ENCODE data around the gene SPINDOC. TPM values are rescaled to one million over a fixed set of nuclear protein-coding genes. Genes with fewer than 3 reads are reported as not detected.
A peak's percentile ranks its signal among the peaks of the same experiment; 100 is the strongest.

Gene SPINDOC
- total RNA-seq, 2 experiments from 2014 or later, result 4.0 to 4.8 TPM

GRCh38 chr11:63833048-63833447 is 19.8 kb downstream of the SPINDOC start:
- peaks cover 17% of the 10 kb centered on the region for H3K4me1 ChIP-seq (ENCODE audit: insufficient read depth, low read length)
- no peaks in the 10 kb centered on the region for H3K9me3 ChIP-seq (ENCODE audit: control insufficient read depth in 1 of 2, insufficient read depth in 1 of 2, low read length in 2 of 2)
- Mint-ChIP-seq H3K4me1 (ENCODE audit: low read depth) (peaks cover 13% of the 10 kb centered on the region), H3K4me3 (no peak overlapping the region), H3K36me3 (ENCODE audit: low read depth) (no peaks in the 10 kb centered on the region), H3K27me3 (no peaks in the 10 kb centered on the region), H3K9me3 (no peaks in the 10 kb centered on the region), H3K27ac (no peak overlapping the region)
- no peaks in the 10 kb centered on the region for H3K27me3 ChIP-seq (ENCODE audit: control insufficient read depth in 1 of 2, insufficient read depth in 2 of 2, low read length in 2 of 2)
- DNase-seq, result no peak
- ChIA-PET CTCF (no interaction called here), POLR2A (interaction anchor here (0.9 kb wide), 1 partner anchor 88 kb away, joined by 4 read pairs; no protein-coding TSS in a partner anchor)
- TF ChIP-seq, protein P1, sequence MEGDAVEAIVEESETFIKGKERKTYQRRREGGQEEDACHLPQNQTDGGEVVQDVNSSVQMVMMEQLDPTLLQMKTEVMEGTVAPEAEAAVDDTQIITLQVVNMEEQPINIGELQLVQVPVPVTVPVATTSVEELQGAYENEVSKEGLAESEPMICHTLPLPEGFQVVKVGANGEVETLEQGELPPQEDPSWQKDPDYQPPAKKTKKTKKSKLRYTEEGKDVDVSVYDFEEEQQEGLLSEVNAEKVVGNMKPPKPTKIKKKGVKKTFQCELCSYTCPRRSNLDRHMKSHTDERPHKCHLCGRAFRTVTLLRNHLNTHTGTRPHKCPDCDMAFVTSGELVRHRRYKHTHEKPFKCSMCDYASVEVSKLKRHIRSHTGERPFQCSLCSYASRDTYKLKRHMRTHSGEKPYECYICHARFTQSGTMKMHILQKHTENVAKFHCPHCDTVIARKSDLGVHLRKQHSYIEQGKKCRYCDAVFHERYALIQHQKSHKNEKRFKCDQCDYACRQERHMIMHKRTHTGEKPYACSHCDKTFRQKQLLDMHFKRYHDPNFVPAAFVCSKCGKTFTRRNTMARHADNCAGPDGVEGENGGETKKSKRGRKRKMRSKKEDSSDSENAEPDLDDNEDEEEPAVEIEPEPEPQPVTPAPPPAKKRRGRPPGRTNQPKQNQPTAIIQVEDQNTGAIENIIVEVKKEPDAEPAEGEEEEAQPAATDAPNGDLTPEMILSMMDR (IDR thresholded peaks at IDR 0.05), result no peak
- peaks cover 2% of the 10 kb centered on the region for H3K36me3 ChIP-seq (ENCODE audit: insufficient read depth, low read length)
- H3K4me3 ChIP-seq (ENCODE audit: low read length), result no peak overlapping the region
- H3K27ac ChIP-seq (ENCODE audit: low read depth in 1 of 2, low read length in 2 of 2), result no peak overlapping the region
- intact Hi-C loops (cut with DNase I, micrococcal nuclease), result loop anchor here in 1 of 2 experiments (10.0 kb wide), 1 partner anchor 142 kb away; the partner anchor contains the start of gene COX8A
- ATAC-seq (ENCODE audit: poor library complexity), result no peak

- ATAC-seq (ENCODE audit: poor library complexity) (no peak), DNase-seq (no peak)
- no peak overlapping the region for H3K27ac Mint-ChIP-seq
- no peaks in the 10 kb centered on the region for H3K9me3 Mint-ChIP-seq
- H3K27me3 ChIP-seq (ENCODE audit: control insufficient read depth in 1 of 2, insufficient read depth in 2 of 2, low read length in 2 of 2), result no peaks in the 10 kb centered on the region
- peaks cover 22% of the 10 kb centered on the region for H3K4me1 Mint-ChIP-seq (ENCODE audit: low read depth)
- no peak overlapping the region for H3K27ac ChIP-seq (ENCODE audit: low read depth in 1 of 2, low read length in 2 of 2)
- H3K4me3 Mint-ChIP-seq, result no peak overlapping the region
- TF ChIP-seq, protein P1 (IDR thresholded peaks at IDR 0.05), result no peak
- no peaks in the 10 kb centered on the region for H3K27me3 Mint-ChIP-seq
- no peak overlapping the region for H3K4me3 ChIP-seq (ENCODE audit: low read length)
- CTCF ChIA-PET, result interaction anchor here (1.7 to 5.5 kb wide), 2 partner anchors 72 to 111 kb away, joined by 3 to 43 read pairs; no protein-coding TSS in a partner anchor
- POLR2A ChIA-PET, result no interaction called here
- intact Hi-C loops (cut with DNase I, micrococcal nuclease), result loop anchor here (5.0 to 10.0 kb wide), 3 partner anchors 140 to 468 kb away; partner anchors contain the start of genes CATSPERZ (in 1 of the 2), COX8A (in 1 of the 2) and OTUB1 (in 1 of the 2)
- no peaks in the 10 kb centered on the region for H3K36me3 ChIP-seq (ENCODE audit: insufficient read depth, low read length)
- peaks cover 6% of the 10 kb centered on the region for H3K36me3 Mint-ChIP-seq (ENCODE audit: low read depth)
- H3K9me3 ChIP-seq (ENCODE audit: control insufficient read depth in 1 of 2, insufficient read depth in 1 of 2, low read length in 2 of 2), result no peaks in the 10 kb centered on the region
- peaks cover 22% of the 10 kb centered on the region for H3K4me1 ChIP-seq (ENCODE audit: insufficient read depth, low read length)
These were observed 21.4 kb downstream of the SPINDOC start for GRCh38 chr11:63834535-63835157.

DNA sequence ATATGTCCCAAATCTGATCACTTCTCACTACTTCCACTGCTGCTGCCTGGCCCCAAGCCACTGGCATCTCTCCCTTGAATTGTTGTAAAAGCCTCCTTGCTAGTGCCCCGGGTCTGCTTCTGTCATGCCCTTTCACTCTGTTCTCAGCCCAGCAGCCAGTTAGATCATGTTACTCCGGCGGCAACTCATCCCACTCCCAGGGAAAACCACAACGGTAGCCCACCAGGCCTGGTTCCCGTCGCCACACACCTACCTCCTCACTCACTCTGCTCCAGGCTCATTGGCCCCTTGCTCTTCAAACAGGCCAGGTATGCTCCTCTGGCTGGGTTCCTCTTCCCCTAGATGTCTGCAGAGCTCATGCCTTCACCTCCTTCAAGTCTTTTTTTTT is 21.9 kb downstream of the SPINDOC start:
- Mint-ChIP-seq H3K4me3 (no peak overlapping the region), H3K27me3 (no peaks in the 10 kb centered on the region), H3K36me3 (ENCODE audit: low read depth) (peaks cover 11% of the 10 kb centered on the region), H3K4me1 (ENCODE audit: low read depth) (peaks cover 22% of the 10 kb centered on the region), H3K9me3 (no peaks in the 10 kb centered on the region), H3K27ac (no peak overlapping the region)
- Histone ChIP-seq H3K27ac (ENCODE audit: low read depth in 1 of 2, low read length in 2 of 2) (no peak overlapping the region), H3K4me3 (ENCODE audit: low read length) (no peak overlapping the region), H3K9me3 (ENCODE audit: control insufficient read depth in 1 of 2, insufficient read depth in 1 of 2, low read length in 2 of 2) (no peaks in the 10 kb centered on the region), H3K36me3 (ENCODE audit: insufficient read depth, low read length) (no peaks in the 10 kb centered on the region), H3K27me3 (ENCODE audit: control insufficient read depth in 1 of 2, insufficient read depth in 2 of 2, low read length in 2 of 2) (no peaks in the 10 kb centered on the region), H3K4me1 (ENCODE audit: insufficient read depth, low read length) (peaks cover 27% of the 10 kb centered on the region)
- ChIA-PET POLR2A (no interaction called here), CTCF (interaction anchor here (1.7 to 5.5 kb wide), 2 partner anchors 71 to 111 kb away, joined by 3 to 43 read pairs; no protein-coding TSS in a partner anchor)
- TF ChIP-seq, protein P1 (IDR thresholded peaks at IDR 0.05), result no peak
- ATAC-seq (ENCODE audit: poor library complexity), result no peak
- intact Hi-C loops (cut with DNase I, micrococcal nuclease), result loop anchor here (5.0 to 10.0 kb wide), 3 partner anchors 140 to 467 kb away; partner anchors contain the start of genes CATSPERZ (in 1 of the 2), COX8A (in 1 of the 2) and OTUB1 (in 1 of the 2)
- peak in 1 of 14 experiments; percentile 13 for DNase-seq
